GM11168 (cell line): ENCODE data around the gene TPX2.

Experiments
- in situ Hi-C: fragments of 300-500 bp; cut with MboI; formaldehyde crosslinking; loops from one replicate; pipeline ENCODE4 v1.12.0; 2022; ENCODE audit warnings: low sequenced_read_pairs; ENCODE audit not compliant: unreplicated experiment

Gene TPX2

GRCh38 chr20:31843288-31843687 lies 104.2 kb downstream of the TPX2 start:
- in situ Hi-C loops, result no loop called here

- in situ Hi-C loops, result no loop called here
Measured at GRCh38 chr20:31843881-31844280, 104.8 kb downstream of the TPX2 start.

DNA sequence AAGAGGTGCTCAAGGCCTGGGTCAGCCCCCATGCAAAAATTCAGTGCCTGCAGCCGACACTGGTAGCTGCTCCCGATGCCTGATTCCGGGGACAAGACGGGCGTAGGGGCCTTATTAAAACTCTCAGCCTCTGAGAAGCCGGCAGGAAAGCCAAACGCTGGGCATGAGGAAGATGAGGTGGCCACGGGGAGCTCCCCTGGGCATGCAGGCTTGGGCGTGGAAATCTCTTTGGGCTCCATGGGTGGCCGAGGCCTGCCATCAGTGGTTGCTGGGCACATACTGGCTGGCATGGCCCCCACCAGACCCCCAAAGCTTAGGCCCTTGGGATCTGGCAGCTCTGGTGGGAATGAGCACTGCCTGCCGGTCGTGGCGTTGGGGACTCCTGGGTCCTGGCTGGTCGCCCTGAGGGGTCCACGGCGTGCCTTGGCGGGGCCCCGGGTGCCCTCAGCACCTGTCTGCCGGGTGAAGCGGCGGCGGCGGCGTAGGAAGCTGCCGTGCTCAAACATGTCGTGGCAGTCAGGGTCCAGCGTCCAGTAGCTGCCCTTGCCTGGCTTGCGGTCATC lies 105.7 kb downstream of the TPX2 start:
- in situ Hi-C loops, result no loop called here

DNA sequence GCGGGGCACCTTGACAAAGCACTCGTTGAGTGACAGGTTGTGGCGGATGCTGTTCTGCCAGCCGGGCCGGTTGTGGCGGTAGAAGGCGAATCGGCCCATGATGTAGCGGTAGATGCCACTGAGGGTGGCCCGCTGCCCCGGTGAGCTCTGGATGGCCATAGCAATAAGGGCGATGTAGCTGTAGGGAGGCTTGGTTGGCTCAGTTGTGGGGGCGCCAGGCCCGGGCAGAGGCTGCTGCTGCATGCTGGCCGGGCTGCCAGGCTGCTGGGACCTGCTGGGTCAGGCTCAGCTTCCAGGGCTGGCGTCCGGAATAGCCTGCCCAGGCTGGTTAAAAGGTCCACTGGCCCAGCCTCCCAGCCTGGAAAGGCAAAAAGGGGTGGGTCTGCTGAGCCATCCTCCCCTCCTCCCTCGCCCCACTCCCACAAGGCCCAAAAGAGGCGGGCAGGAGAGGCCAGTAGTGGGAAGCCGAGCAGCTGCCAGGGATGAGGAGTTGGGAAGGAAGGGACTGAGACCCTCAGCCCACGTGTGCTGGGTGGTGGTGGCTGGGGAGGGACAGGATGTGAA lies 106.3 kb downstream of the TPX2 start, which contains the start of gene FOXS1:
Gene FOXS1, minus strand, starts transcription at position 305 of the 564 bp plus-strand sequence. Its CDS starts 62 bp downstream, at position 243.
- in situ Hi-C loops, result no loop called here

DNA sequence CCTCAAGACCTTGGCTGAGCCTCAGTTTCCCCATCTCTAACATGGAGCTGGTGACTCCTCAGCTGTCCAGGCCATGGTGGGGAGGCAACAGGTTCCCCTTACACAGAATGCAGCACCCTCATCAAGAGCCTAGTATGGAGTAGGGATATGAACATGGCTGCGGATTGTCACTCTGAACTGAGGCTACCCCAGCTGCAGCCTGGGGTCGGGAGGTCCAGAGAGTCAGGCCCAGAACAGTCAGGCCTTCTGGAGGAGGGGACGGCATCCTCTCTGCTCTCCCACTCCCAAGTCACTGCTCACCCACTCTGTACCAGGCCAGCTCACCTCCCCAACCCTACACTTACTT lies 107.7 kb downstream of the TPX2 start:
- in situ Hi-C loops, result no loop called here

DNA sequence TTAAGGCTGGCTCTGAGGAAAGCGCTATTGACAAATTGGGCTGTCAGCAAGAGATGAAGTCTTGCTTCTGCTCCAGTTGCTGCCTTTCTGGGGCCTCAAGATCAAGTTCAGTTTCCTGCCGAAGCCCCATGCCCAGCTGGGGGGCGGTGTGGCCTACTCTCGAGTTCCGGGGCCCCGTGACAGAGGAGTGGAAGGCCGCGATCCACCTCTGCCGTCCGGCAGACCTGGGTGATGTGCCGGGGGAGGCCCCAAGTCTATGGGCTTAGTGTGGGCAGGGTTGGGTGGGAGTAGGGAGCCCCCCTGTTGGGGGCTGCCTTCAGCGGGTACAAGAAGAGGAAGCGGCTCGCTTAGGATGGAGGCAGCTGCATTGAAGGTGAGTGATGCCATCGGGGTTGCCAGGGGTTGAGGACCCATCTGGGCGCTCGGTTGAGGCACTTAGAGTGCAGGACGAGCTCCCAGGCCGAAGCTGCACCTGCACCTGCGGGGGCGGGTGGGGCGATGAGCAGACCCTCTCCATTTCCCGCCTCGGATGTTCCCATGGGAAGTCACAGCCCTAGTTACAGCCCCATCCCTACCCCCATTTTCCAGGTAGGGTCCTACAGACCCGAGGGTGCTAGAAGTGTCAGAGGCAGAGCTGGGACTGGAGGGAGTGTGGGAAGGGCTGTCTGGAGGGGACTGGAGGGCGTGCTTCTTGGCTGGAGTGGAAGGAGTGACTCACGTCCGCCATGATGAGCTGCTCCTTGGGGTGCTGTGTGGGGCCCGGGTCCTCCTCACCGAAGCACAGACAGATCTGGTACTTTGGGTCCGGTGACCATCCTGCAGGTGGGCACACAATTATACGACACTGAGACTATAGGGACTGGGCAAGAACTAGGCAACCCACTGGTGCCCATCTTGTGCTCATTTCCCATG lies 109.3 kb downstream of the TPX2 start:
- in situ Hi-C loops, result no loop called here

GRCh38 chr20:31849306-31849930 lies 110.3 kb downstream of the TPX2 start:
- in situ Hi-C loops, result no loop called here
